ENCODE measurements around the gene SPRR2F.
"Not testable (repeated sequence)": the region's sequence is repeated elsewhere in the genome, so short reads cannot be mapped to it uniquely, and the experiment has no call there.

The SPRR2F gene, protein sequence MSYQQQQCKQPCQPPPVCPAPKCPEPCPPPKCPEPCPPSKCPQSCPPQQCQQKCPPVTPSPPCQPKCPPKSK

DNA sequence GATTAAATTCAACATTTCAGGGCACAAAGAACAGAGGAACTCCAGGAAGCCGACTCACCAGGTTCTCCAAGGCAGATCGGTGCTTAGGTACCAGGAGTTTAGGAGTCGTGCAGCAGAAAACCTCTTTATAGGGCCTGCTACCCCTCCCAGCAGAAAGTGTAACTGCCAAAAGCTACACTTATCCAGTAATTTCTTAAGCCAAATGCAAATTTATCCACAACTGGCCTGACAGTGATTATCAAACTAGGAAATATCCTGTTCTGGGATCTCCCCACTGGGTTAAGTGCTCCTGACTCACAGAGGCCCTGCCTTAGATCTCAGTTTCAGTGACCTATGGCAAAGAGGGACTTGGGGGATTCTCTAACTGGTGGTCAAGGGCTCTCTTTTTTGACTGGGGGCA lies at the start of gene SPRR2F:
Gene SPRR2F, minus strand, starts transcription at position 101 of the 400 bp plus-strand sequence. CDS start 783 bp downstream, outside the sequence.
- DNase-seq, result no peak

DNA sequence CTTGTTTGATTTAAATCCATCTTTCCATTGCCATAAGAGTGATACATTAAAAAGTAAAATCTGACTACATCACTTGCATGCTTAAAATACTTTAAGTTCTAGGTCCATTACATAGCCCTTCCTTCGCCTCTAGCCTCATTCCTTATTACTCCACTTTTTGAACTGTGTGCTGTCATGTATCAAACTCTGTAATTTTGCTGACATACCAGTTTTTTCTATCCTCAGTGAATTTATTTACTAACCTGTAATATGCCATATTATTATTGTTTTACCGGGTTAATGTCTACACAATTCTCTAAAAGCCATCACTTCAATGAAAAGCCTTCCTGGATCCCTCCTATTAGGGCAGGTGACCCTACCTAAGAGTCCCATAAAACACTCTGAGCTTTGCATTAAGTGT lies 42.2 kb upstream of the SPRR2F start:
- DNase-seq, result no peak

DNA sequence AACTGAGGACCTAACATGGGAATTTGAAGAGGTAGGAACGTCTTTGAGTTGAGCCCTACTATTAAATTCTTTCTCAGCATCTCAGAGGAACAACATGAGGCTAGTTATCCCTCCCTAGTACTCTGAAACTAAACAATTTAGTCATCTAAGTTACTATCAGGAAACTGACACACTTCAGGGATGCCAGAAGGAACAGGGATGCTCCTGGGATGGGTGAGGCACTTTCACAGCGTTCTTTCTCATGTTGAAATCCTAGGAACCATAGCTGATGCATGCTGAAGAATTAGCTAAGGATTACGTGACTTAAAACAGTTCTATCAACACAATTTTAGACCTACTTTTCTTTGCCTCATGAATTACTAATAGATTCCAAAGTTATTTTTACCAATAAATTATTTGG lies 39.2 kb upstream of the SPRR2F start:
- DNase-seq, result no peak

DNA sequence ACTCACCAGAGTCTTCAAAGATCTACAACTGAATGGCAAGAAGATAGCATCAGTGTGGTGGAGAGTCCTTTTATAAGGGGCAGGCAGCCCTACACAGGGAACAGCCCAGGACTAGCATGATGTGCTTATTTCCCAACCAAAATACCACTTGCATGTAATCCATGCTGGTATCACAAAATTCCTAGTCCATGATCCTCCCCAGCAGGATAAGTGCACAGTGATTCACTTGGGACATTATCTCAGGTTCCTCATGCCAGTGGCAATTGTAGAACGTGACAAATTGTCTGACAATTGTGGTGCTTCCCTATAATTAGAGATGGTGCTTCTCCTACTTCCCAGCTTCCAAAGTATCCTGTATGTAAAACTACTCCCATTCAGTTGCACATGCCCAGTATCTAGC lies 37.5 kb upstream of the SPRR2F start, which contains the start of gene SPRR2G:
Gene SPRR2G, minus strand, starts transcription at position 45 of the 400 bp plus-strand sequence. CDS start 780 bp downstream, outside the sequence.
- DNase-seq, result no peak

DNA sequence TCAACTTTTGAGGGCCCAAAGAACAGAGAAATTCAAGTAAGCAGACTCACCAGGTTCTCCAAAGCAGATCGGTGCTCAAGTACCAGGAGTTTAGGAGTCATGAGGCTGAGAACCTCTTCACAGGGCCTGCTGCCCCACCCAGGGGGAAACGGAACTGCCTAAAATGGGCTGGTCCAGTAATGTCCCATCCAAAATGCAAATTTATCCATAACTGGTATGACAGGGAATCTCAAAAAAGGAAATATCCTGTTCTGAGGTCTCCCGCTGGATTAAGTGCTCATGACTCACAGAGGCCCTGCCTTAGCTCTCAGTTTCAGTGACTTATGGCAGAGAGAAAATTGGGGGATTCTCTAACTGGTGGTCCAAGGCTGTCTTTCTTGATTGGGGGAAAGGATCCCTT lies 28.1 kb upstream of the SPRR2F start:
- DNase-seq, result no peak

DNA sequence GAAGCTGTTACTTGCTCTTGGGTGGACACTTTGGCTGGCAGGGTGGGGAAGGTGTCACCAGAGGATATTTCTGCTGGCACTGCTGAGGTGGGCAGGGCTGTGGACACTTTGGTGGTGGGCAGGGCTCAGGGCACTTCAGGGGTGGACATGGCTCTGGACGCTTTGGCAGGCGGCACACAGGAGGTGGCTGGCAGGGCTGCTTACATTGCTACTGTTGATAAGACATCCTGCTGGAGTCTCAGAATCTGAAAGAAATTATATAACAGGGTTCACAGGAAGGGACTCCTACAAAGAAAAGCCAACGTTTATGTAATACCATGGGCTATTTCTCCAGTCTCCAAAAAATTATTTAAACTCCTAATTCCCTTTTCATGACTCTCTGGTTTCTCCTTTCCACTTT lies 27.2 kb upstream of the SPRR2F start:
- DNase-seq, result no peak

DNA sequence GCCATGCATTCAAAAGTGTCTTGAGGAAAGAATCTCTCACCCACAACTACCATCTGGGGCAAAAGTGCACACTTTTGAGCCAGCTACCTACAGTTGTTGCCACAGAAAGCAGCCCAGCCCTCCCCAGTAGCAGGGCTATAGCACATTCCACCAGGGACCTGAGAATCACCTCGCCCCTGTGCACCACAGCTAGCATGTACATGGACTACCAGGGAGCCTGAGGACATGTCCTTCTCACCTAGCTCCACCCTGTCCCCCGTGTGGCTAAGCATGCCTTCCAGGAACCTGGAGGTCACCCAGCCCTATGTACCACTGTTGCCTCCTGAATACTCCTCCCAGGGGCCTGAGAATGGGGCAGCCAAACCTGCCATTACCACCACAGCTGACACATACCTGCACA lies 20.4 kb upstream of the SPRR2F start:
- DNase-seq, result no peak

DNA sequence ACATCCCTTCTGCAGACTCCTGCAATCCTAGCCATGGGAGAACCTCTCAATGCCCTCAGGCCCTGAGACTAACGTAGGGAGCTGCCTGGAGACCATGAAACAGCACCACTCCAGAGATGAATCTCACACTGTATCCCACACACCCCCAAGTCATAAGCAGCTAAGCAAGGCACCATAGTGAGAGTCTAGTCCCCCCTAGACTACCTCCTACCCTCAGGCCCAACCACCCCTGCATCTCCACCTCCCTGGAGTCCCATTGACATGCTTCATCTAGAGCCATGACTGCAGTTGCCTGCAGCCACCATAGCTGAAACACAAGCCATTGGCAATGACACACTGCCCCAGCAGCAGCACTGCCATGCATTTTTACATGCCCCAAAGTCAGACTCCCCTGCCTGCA lies 20.0 kb upstream of the SPRR2F start:
- DNase-seq, result no peak

DNA sequence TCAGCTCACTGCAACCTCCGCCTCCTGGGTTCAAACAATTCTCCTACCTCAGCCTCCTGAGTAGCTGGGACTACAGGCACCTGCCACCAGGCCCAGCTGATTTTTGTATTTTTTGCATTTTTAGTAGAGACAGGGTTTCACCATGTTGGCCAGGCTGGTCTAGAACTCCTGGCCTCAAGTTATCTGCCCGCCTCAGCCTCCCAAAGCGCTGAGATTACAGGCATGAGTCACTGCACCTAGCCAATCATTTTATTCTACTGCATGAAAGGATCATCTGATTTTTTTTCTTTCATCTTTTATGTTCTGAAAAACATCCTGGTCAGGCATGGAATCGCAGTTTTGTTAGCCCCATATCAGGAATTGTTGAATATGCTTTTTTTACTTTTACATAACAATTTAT lies 15.4 kb upstream of the SPRR2F start:
- DNase-seq, result not testable (repeated sequence)

DNA sequence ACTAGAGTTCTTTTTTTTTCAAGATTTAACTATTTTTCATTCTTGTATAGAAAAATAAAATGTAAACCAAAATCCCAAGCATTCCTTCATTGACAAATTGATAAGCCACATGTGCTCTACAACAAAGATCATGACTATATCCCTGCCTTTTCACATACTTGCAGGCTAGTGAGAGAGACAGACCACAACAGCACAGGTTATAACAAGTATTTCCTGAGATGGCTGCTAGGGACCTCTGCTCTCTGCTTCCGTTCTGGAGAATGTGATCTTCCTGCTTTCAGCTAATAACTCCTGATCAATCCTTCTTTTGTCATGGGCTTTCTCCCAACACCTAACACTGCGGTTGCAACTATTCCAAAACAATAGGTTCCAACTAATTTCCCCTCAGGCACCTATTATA lies 14.0 kb upstream of the SPRR2F start:
- DNase-seq, result no peak

DNA sequence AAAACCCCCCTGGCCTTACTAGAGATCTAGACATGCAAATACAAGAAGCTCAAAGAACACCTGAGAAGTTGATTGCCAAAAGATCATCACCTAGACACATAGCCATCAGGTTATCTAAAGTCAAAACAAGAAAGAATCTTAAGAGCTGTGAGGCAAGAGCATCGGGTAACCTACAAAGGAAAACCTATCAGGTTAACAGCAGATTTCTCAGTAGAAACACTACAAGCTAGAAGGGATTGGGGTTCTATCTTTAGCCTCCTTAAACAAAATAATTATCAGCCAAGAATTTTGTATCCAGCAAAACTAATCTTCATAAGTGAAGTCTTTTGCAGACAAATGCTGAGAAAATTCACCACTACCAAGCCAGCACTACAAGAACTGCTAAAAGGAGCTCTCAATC lies 12.2 kb upstream of the SPRR2F start:
- no peak for DNase-seq

DNA sequence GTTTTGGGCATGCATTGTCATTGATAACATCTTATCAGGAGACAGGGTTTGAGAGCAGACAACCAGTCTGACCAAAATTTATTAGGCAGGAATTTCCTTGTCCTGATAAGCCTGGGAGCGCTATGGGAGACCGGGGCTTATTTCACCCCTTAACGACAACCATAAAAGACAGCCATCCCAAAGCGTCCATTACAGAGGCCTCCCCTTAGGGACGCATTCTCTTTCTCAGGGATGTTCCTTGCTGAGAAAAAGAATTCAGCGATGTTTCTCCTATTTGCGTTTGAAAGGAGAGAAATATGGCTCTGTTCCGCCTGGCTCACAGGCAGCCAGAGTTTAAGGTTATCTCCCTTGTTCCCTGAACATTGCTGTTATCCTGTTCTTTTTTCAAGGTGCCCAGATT lies 10.5 kb upstream of the SPRR2F start:
- not testable (repeated sequence) for DNase-seq

DNA sequence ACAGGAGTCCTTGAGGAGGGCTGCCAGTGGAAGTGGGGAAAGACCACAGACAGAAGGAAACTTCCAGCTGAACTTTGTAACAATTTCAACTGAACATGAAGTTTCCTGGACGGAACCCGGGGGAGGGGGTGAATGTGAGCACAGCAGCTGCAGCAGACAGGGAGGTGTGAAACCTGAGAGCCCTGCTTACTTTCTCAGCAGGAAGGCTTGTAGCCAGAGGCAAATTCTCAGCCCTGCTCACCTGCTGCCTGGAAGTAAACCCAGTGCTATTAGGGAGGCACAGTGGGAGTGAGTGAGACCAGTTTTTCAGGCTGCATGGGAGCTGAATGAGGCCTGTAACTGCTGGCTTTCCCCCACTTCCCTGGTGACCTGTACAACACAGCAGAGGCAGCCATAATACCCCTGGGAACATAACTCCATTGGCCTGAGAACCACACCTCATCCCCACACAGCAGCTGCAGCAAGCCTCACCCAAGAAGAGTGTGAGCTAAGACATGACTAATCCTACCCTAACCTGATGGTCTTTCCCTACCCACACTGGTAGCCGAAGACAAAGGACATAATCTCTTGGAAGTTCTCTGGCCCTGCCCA lies 9.6 kb upstream of the SPRR2F start:
- peak; percentile 94 for DNase-seq

DNA sequence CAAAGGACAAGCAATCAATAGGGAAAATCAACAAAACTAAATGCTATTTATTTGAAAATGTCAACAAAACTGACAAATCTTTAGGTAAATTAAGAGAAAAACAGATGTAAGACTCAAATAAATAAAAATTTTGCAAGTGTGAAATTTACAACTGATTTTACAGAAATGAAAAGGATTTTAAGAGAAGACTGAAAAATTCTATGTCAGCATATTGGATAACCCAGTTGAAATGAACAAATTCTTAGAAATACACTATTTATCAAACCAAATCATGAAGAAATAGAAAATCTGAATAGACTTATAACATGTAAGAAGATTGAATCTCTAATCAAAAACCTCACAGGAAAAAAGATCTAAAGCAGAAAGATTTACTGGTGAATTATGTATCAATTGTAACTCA lies 7.6 kb upstream of the SPRR2F start:
- no peak for DNase-seq

DNA sequence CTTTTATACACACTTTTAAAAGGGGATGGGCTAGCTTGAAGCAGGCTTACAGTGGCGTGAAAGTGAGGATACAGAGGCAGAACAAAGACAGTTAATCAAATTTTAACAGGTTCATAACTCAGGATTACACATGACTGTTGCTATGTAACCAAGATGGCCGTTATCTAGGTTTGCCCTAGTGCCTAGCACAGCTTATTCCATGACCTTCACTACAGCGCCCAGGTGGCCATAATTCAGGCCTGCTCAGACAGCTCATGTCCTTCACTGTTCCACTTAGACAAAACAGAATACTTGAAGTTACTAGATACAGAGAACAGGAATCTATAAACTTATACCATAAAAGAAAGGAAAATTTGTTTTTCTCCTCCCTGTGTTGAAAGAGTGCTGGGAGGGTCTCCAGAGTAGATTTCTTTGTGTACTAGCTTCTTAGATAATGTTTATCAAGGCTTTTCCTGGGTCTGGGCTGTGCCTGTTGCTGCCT lies 6.2 kb upstream of the SPRR2F start:
- no peak for DNase-seq

DNA sequence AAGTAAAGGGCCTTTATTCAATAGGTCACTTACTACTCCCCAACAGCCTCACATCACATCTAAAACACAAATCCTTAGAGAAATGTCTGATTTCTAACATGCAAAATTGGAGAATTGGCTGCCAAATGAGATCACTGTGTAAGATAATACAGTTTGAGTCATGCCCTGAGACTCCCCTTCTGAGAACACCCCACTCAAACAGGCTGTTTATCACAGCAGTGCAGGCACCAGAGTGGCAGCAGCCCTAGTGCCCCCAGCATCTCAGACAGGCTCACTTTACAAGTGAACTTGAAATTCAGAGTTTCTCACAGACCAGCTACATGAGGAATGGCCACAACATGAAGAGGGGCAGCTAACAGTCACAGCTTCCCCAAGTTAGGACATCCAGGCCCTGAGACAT lies 1.9 kb upstream of the SPRR2F start:
- not testable (repeated sequence) for DNase-seq

DNA sequence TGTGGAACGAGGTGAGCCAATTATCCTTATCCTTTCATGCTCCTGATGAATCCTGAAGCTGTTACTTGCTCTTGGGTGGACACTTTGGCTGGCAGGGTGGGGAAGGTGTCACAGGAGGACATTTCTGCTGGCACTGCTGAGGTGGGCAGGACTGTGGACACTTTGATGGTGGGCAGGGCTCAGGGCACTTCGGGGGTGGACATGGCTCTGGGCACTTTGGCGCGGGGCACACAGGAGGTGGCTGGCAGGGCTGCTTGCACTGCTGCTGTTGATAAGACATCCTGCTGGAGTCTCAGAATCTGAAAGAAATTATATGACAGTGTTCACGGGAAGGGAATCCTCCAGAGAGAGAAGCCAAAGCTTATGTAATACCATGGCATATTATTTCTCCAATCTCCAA lies 862 bp downstream of the SPRR2F start:
- DNase-seq, result not testable (repeated sequence)

DNA sequence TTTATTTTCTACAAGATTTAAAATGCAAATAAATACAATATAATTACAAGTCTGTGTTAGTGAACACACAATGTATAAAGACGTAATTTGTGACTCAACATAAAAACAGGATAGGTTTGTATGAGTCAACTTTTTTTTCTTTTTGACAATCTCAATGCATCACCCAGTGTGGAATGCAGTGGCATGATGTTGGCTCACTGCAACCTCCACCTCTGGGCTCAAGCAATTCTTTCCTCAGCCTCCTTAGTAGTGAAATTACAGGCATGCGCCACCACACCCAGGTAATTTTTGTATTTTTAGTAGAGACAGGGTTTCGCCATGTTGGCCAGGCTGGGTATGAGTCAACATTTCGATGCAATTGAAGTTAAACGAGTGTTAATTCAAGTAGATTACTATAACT lies 13.1 kb downstream of the SPRR2F start:
- no peak for DNase-seq

DNA sequence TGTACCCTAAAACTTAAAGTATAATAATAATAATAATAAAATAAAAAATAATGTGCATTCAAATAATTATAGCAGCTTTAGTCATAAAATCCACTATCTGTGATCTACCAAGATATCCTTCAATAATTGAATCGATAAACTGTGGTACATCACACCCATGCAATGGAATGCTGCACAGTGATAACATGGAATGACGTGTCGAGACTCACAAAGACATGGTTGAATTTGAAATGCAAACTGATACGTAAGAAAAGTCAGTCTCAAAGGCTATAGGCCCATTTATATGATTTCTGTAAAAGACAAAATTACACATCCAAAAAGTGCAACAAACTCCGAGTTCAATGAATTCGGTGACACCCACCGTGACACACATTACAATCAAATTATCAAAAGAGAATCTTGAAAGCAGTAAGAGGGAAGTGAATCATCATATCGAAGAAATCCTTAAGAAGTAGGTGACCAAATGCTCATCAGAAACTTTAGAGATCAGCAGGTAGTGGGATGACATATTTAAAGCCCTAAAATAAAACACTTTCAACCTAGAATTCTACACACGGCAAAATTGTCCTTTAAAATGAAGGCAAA lies 13.8 kb downstream of the SPRR2F start:
- DNase-seq, result no peak

DNA sequence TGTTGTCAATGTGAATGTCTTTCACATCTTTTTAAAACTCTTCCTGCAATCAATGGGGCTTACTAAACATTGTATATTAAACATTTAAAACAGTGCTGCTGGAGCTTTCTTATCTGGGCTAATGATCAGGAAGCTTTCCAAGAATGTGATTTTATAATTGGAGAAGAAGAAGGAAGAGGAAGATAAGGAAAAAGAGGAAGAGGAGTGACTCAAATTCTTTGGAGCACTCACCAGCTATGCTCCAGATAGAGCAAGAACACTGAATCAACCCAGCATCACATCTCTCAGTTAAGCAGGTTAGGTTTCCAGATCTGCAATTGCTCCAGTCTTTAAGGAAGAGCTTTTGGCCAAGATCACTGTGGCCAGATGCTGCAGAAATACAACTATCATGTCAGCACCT lies 17.6 kb downstream of the SPRR2F start:
- DNase-seq, result no peak

DNA sequence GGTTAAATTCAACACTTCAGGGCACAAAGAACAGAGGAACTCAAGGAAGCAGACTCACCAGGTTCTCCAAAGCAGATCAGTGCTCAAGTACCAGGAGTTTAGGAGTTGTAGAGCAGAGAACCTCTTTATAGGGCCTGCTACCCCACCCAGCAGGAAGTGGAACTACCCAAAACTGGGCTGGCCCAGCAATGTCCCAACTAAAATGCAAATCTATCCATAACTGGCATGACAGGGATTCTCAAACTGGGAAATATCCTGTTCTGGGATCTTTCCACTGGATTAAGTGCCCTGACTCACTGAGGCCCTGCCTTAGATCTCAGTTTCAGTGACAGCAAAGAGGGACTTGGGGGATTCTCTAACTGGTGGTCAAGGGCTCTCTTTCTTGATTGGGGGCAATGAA lies 18.9 kb downstream of the SPRR2F start, which contains the start of gene SPRR2E:
Gene SPRR2E, minus strand, starts transcription at position 101 of the 400 bp plus-strand sequence. CDS start 775 bp downstream, outside the sequence.
- DNase-seq, result no peak

DNA sequence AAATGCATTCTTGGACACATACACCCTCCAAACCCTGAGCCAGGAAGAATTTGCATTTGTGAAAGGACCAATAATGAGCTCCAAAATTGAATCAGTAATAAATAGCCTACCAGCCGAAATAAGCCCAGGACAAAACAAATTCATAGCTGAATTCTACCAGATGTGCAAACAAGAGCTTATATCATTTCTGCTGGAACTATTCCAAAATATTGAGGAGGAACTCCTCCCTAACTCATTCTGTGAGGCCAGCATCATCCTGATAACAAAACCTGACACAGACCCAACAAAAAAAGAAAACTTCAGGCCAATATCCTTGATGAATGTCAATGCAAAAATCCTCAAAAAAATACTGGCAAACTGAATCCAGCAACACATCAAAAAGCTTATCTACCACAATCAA lies 25.7 kb downstream of the SPRR2F start:
- DNase-seq, result no peak

DNA sequence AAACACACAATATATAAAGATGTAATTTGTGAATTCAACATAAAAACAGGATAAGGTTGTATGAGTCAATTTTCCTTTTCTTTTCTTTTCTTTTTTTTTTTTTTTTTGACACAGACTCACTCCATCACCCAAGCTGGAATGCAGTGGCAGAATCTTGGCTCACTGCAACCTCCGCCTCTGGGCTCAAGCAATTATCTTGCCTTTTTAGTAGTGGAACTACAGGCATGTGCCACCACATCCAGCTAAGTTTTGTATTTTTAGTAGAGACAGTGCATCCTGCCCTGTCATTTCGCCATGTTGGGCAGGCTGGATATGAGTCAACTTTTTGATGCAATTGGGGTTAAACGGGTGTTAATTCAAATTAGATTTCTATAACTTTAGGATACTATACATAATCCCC lies 31.6 kb downstream of the SPRR2F start:
- no peak for DNase-seq

Data from DMS79 (cell line).